ENCODE results near the gene SLC30A1.

The SLC30A1 gene

GRCh38 chr1:211607754-211608473 is 29.0 kb upstream of the SLC30A1 start:
- DNase-seq, result no peak

DNA sequence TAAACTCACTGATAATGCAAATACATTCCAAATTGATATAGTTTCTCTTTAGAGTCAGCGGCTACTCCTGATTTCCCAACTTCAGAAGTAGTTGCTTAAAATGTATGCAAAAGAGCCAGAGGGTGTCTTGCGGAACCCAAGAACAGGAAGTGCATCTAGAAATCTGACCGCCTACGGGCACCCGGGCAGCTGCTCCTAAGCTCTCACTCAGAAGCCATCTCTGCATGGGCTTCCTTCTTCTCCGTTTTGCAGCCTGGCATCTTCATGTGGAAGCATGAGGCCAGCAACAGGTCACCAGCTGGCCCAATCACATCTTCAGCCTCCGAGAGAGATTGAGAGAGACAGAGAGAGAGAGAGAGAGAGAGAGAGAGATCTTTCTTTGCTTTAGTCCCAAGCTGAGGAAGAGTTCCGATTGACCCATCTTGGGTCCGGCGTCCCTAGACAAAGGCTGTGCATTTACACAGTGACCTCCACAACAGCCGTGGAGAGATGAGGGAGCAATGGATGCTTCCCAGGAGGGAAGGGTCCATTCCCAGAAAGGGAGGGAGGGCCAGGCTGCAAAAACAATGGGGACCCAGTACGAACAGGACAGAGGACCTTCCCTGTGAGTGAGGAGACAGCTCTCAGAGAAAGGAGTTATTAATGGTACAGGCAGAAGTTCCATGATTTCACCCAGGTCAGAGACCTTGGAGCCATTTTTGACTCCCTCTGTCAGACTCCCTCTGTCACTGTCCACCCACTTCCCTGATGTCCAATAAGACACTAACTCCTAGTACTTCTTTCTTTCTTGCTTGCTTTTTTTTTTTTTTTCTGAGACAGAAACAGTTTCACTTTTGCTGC is 28.2 kb upstream of the SLC30A1 start:
- DNase-seq, result peak; percentile 90 to 98 (median 96)

- peak; percentile 65 to 84 (median 82) for DNase-seq
These were observed 27.5 kb upstream of the SLC30A1 start for GRCh38 chr1:211606332-211606913.

GRCh38 chr1:211605603-211606331 is 26.8 kb upstream of the SLC30A1 start:
- DNase-seq, result peak in 1 of 4 experiments; percentile 47

DNA sequence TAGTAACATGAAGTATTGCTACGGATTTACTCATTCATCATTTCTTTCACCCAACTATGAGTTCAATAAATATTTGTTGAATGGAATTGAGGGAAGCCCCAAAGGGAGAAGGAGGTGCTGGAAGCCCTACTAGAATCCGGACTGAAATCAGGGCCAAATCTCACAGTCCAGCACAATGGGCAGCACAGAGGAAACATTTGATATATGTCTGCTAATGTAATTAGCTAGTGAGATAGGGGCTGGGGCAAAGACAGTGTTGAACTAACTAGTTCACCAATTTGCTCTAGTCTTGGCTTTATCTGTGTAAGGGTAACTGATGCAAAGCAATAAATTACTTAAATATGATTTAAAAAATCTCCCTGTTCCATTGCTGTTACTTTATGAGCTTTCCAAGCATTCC is 26.1 kb upstream of the SLC30A1 start:
- DNase-seq, result no peak

DNA sequence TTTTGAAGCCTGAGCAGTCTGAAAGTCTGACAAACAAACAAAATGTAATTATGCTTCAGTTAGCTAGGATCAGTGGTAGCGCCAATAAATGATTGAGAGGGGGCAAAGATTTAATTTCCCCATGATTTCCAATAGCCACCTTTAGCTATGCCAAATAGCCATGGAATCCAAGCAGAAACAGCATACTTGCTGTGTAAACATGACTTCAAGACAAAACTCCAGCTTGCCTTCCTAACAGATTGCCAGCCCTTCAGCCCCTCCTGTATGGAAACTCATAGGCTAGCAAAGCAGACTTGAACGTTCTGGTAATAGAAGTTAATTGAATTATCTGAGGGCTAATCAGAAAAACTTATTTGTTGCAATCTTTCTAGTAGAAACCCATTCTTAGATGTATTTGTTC is 25.6 kb upstream of the SLC30A1 start:
- no peak for DNase-seq

DNA sequence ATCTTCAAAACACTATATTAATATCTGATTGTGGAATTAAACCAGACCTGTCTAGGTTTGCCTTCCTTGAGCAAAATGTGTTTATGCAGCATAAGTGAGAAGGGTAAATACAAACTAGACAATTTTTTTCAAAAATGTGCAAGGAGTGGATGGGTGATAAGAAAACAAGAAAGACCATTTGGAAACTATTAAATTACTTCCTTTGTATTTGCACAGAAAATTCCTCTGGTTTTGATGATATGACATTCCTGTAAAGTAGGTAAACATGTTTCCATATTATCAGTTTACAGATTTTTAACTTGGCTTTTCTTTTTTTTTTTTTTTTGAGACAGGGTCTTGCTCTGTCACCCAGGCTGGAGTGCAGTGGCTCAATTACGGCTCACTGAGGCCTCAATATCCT is 24.8 kb upstream of the SLC30A1 start:
- DNase-seq, result no peak

- no peak for DNase-seq
These were observed 24.3 kb upstream of the SLC30A1 start for GRCh38 chr1:211603191-211603701.

DNA sequence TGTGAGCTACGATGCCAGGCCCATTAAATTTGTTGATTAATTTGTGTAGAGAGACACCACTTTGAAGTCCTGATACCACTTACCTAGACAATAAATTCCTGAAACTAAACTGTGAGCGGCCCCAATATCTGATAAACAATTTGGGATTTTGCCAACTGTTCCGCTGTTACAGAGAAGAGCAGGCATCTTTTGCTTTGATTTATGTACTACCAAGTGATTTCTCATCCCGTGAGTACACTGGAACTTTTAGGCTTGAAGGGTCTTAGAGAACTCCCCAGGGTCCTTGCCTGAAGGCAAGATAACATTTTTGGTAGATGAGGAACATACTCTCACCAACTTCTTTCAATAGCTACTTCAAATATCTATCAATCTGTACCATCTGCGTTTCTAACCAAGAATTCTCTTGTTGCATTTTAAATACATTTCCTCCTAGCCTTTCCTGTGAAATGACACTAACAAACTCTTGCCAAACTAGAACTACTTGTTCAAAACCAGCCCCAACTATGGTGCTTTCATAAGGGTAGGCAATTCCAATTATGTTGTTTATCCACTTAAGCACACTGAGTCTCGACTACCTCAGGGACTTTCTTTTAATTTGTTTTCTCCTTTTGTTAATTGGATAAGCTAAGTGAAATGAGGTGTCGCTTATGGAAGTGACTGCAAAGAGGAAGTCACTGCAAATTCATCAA is 23.2 kb upstream of the SLC30A1 start:
- no peak for DNase-seq

DNA sequence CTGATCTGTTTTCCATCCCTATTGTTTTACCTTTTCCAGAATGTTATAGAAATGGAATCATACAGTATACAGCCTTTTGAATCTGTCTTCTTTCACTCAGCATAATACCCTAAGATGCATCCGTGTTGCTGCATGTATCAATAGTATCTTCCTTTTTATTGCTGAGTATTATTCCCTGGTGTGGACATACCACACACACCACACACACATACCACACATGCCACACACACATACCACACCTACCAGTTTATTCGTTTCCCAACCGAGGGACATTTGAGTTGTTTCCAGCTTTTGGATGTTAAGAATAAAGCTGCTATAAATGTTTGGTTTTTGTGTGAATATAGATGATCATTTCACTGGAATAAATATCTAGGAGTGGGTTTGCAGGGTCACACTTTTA is 22.2 kb upstream of the SLC30A1 start:
- DNase-seq, result no peak

DNA sequence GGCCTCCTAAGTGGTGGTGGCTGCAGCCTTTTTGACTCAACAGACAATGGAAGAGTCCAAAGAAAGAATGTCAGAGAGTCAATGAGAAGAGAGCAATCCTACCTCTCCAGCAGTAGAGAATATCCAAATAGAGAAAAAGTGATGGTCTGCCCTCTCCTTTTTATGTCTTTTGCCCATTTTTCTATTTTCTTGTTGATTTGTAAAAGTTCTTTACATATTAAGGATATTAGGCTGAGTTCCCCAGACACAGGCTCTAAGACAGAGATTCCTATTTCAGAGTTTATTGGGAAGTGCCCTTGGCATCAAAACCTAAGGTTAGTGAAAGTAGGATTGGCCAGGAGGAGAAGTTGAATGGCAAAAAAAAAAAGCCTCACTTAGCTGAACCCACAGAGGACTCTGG is 20.3 kb upstream of the SLC30A1 start:
- DNase-seq, result no peak

DNA sequence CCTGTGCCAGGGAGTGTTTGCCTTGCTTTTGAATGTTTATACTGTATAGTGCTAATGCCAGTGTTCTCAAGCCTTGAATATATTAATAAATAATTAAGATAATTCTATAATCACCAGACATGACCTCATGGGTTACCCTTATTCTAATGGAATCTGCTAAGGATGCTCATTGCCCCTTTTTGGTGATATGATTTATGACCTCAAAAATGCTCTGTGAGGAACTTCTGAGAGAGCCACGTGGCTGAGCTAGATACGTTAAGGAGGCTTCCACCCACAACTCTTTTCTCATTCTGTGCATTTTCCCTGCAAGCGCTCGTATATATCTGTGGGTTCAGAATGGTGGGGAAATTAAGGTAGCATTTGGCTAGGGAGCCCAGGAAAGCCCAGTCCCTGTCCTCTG is 19.6 kb upstream of the SLC30A1 start:
- DNase-seq, result no peak

- DNase-seq, result no peak
These were observed 17.6 kb upstream of the SLC30A1 start for GRCh38 chr1:211596418-211597181.

- peak in 2 of 4 experiments; percentile 42 to 58 for DNase-seq
These were observed 16.5 kb upstream of the SLC30A1 start for GRCh38 chr1:211595419-211595818.

- DNase-seq, result peak in 3 of 4 experiments; percentile 46 to 68 (median 62)
These were observed 13.1 kb upstream of the SLC30A1 start for GRCh38 chr1:211591980-211592493.

- peak; percentile 84 to 93 (median 92) for DNase-seq
These were observed 11.1 kb upstream of the SLC30A1 start for GRCh38 chr1:211589782-211590721.

DNA sequence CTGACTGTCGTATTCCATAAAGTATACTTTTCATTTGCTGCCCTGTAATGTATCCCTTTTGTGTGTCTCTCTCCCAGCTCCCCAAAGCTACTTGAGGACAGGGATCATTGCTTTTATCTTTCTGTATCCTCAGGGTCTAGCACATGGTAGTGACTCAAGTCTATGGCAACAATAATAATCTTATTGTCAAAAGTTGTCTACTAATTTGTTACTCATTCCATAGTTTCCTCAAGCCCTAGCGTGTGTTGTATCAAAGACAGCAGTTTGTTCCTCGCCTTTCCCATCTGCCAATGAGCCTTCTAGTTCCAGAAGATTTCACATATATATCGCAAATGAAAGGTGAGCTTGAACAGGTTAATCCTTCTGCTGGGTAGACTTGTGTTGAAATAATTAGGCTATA is 9.8 kb upstream of the SLC30A1 start:
- no peak for DNase-seq

DNA sequence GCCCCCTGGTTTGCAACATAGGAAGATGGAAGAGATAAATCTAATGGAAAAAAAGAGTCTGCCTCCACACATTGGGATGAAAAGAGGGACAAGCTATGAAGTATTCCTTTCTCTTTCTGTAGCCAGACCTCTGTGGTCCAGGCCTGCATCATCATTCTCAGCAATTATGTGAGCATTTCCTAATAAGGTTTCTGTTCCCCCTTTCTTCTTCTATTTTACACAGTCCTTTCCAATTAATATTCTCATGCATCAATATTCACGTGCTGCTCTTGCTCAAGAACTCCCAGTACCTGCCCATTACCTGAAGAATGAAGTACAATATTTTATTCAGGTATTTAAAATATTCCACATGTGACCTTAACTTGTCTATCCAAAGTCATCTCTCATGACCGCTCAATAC is 8.2 kb upstream of the SLC30A1 start:
- DNase-seq, result peak in 2 of 4 experiments; percentile 33 to 61

- no peak for DNase-seq
These were observed 7.6 kb upstream of the SLC30A1 start for GRCh38 chr1:211586538-211586937.
